Measurements from ENCODE around the gene CEP112. TPM values are rescaled to one million over a fixed set of nuclear protein-coding genes. Genes with fewer than 3 reads are reported as not detected.

The CEP112 gene
- total RNA-seq, 4 donors from 2014 or later: 1.1 to 12.9 (median 9.1) TPM

DNA sequence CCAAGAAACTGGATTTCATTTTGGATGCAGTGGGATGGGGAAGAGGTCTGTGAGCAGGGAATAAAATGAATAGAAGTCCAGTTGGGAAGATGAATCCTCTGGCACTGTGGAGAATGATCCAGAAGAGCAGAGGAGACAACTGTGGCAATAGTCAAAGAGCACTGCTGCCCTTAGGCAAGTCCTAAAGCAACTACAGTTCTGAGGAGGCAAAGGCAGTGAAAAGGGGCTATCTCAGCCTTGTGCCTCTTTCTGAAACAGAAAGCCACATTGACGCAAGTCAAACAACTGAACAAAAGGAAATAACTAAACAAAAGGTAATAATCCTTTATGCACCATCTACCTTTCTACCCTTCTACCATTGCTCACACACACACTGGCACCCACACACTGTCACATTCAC, 392.5 kb downstream of the CEP112 start:
- intact Hi-C loops (cut with DNase I; ENCODE audit: low total_unique reads): no loop called here
- H3K27ac ChIP-seq: no peak overlapping the region
- H3K36me3 ChIP-seq: no peaks in the 10 kb centered on the region
- no peaks in the 10 kb centered on the region for H3K27me3 ChIP-seq
- in situ Hi-C loops (cut with MboI; ENCODE audit: low pct_ligation_motif_present in 1 of 4, low pct_unique_long_range_greater_than_20kb in 1 of 4, low sequenced_read_pairs in 3 of 4): loop anchor here in 3 of 4 donors (25.0 kb wide), 2 partner anchors 237 to 512 kb away; partner anchors contain the start of gene AXIN2 (in 1 of the 3)
- no peak for DNase-seq
- no peak for TF ChIP-seq EP300 (IDR thresholded peaks at IDR 0.05; ENCODE audit: low read depth)
- no peak for TF ChIP-seq POLR2A (IDR thresholded peaks at IDR 0.05)
- TF ChIP-seq, protein P1, sequence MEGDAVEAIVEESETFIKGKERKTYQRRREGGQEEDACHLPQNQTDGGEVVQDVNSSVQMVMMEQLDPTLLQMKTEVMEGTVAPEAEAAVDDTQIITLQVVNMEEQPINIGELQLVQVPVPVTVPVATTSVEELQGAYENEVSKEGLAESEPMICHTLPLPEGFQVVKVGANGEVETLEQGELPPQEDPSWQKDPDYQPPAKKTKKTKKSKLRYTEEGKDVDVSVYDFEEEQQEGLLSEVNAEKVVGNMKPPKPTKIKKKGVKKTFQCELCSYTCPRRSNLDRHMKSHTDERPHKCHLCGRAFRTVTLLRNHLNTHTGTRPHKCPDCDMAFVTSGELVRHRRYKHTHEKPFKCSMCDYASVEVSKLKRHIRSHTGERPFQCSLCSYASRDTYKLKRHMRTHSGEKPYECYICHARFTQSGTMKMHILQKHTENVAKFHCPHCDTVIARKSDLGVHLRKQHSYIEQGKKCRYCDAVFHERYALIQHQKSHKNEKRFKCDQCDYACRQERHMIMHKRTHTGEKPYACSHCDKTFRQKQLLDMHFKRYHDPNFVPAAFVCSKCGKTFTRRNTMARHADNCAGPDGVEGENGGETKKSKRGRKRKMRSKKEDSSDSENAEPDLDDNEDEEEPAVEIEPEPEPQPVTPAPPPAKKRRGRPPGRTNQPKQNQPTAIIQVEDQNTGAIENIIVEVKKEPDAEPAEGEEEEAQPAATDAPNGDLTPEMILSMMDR (IDR thresholded peaks at IDR 0.05): no peak
- TF ChIP-seq POLR2AphosphoS5 (IDR thresholded peaks at IDR 0.05): no peak
- peaks cover 11 to 15% of the 10 kb centered on the region in 2 donors for H3K9me3 ChIP-seq
- no peaks in the 10 kb centered on the region for H3K4me1 ChIP-seq
- WGBS, 2 donors (ENCODE audit: low coverage in 1 of 2): 76 to 80% methylated on average over 1 of the region's 1 CpG
- H3K4me3 ChIP-seq: no peak overlapping the region

DNA sequence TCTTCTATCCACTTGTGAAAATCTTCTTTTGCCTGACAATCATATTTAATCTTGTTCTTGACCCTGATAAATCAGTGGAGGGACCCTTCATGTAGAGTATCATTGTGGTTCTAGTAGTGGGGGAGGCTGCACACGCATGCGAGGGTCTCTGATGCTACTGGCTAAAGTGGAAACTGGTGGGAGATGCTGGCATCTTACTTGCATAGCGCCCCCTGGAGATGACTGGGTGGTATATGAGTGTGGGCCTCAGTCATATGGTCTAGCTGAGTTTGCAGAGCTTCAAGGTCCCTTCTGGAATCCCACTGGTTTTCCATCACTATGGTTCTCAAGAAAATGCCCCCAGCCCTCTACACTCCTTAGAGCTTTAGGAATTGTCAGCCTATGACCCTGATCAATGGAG, 394.1 kb downstream of the CEP112 start:
- H3K36me3 ChIP-seq: no peaks in the 10 kb centered on the region
- WGBS, 2 donors (ENCODE audit: low coverage in 1 of 2): 73 to 84% methylated on average over 3 of the region's 3 CpGs
- no peak for DNase-seq
- H3K27ac ChIP-seq: no peak overlapping the region
- intact Hi-C loops (cut with DNase I; ENCODE audit: low total_unique reads) (no loop called here), in situ Hi-C loops (cut with MboI; ENCODE audit: low pct_ligation_motif_present in 1 of 4, low pct_unique_long_range_greater_than_20kb in 1 of 4, low sequenced_read_pairs in 3 of 4) (loop anchor here in 3 of 4 donors (25.0 kb wide), 2 partner anchors 236 to 511 kb away; partner anchors contain the start of gene AXIN2 (in 1 of the 3))
- no peak for TF ChIP-seq POLR2AphosphoS5 (IDR thresholded peaks at IDR 0.05)
- TF ChIP-seq, protein P1 (IDR thresholded peaks at IDR 0.05): peak in 1 of 5 experiments; percentile 18
- no peaks in the 10 kb centered on the region for H3K4me1 ChIP-seq
- peaks cover 11 to 15% of the 10 kb centered on the region in 2 donors for H3K9me3 ChIP-seq
- no peak overlapping the region for H3K4me3 ChIP-seq
- no peaks in the 10 kb centered on the region for H3K27me3 ChIP-seq

DNA sequence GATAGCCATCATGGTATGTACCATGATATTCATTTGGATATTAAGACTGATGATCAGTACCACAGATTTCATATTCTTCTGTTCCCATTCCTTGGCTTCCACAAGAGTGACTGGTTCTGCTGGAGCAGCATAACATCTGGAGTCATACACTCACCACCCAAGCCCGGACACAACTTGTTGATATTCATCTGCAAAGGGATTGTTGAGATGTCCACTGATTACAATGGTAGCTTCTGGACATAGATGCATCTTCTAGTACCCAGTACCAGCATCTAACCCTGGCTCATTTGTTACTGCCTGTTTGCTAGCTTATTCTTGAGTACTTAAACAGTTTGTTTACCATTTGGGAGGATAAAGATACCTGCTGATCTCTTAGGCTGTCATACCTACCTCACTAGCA, 394.8 kb downstream of the CEP112 start:
- WGBS, 2 donors (ENCODE audit: low coverage in 1 of 2): 95 to 100% methylated on average over 1 of the region's 1 CpG
- Histone ChIP-seq H3K4me3 (no peak overlapping the region), H3K27ac (no peak overlapping the region), H3K9me3 (peaks cover 8 to 14% of the 10 kb centered on the region in 2 donors), H3K36me3 (no peaks in the 10 kb centered on the region), H3K4me1 (no peaks in the 10 kb centered on the region), H3K27me3 (no peaks in the 10 kb centered on the region)
- in situ Hi-C loops (cut with MboI; ENCODE audit: low pct_ligation_motif_present in 1 of 4, low pct_unique_long_range_greater_than_20kb in 1 of 4, low sequenced_read_pairs in 3 of 4): loop anchor here in 3 of 4 donors (25.0 kb wide), 2 partner anchors 235 to 510 kb away; partner anchors contain the start of gene AXIN2 (in 1 of the 3)
- no peak for DNase-seq
- intact Hi-C loops (cut with DNase I; ENCODE audit: low total_unique reads): no loop called here
- TF ChIP-seq EP300 (IDR thresholded peaks at IDR 0.05; ENCODE audit: low read depth): no peak
- TF ChIP-seq POLR2A (IDR thresholded peaks at IDR 0.05): no peak
- TF ChIP-seq, protein P1 (IDR thresholded peaks at IDR 0.05): no peak
- TF ChIP-seq POLR2AphosphoS5 (IDR thresholded peaks at IDR 0.05): no peak

DNA sequence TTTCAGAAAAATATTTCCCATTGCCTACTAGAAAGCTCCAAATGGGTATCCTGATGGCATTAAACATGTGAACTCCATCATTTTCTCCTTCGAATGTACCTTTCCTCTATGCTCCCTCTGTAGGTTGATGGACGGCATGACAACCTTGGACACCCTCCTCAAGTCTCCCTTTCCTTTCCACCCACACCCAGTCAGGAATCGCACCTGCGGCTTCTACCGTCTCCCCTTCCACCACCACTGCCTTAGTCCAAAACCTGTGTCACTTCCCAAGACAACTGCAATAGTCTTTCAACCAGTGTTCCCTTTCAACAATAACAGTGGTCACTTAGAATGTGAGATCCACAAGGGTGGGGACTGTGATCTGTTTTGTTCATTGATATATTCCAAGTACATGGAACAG, 397.4 kb downstream of the CEP112 start:
- WGBS, 2 donors (ENCODE audit: low coverage in 1 of 2): 46 to 61% methylated on average over 5 of the region's 5 CpGs
- Histone ChIP-seq H3K27ac (no peak overlapping the region), H3K9me3 (no peaks in the 10 kb centered on the region), H3K36me3 (no peaks in the 10 kb centered on the region), H3K4me3 (no peak overlapping the region), H3K27me3 (no peaks in the 10 kb centered on the region), H3K4me1 (no peaks in the 10 kb centered on the region)
- no peak for DNase-seq
- in situ Hi-C loops (cut with MboI; ENCODE audit: low pct_ligation_motif_present in 1 of 4, low pct_unique_long_range_greater_than_20kb in 1 of 4, low sequenced_read_pairs in 3 of 4): loop anchor here in 3 of 4 donors (25.0 kb wide), 2 partner anchors 232 to 507 kb away; partner anchors contain the start of gene AXIN2 (in 1 of the 3)
- TF ChIP-seq EP300 (IDR thresholded peaks at IDR 0.05; ENCODE audit: low read depth) (no peak), POLR2A (IDR thresholded peaks at IDR 0.05) (no peak), POLR2AphosphoS5 (IDR thresholded peaks at IDR 0.05) (no peak)
- TF ChIP-seq, protein P1 (IDR thresholded peaks at IDR 0.05): peak; percentile 30 to 64 (median 53)
- intact Hi-C loops (cut with DNase I; ENCODE audit: low total_unique reads): no loop called here
